Keratinocyte (primary cell): Measurements from ENCODE around the gene NCS1. TPM values are rescaled to one million over a fixed set of nuclear protein-coding genes. Genes with fewer than 3 reads are reported as not detected.
"Not testable (repeated sequence)": the region's sequence is repeated elsewhere in the genome, so short reads cannot be mapped to it uniquely, and the experiment has no call there.

Experiments
- DNase-seq: peaks from one replicate; pipeline ENCODE4 v3.0.0-alpha.2; 2011; ENCODE audit warnings: low read depth, missing footprints, low spot score
- FAIRE-seq: peaks from 2 replicates; lab custom pipeline; 2011; peaks lifted over from hg19 to GRCh38; lab: Jason Lieb, UNC
- H2AFZ ChIP-seq: 2 replicates; pipeline ENCODE4 v1.6.0; 2012; ENCODE audit warnings: low read length, control low read depth, inconsistent platforms; ENCODE audit not compliant: control insufficient read depth
- H3K27ac ChIP-seq: 2 replicates; pipeline ENCODE4 v1.5.1; 2011; ENCODE audit warnings: low read length; ENCODE audit not compliant: control insufficient read depth, insufficient read depth
- H3K27me3 ChIP-seq: 3 replicates; pipeline ENCODE4 v1.6.0; 2011; ENCODE audit warnings: low read length; ENCODE audit not compliant: control insufficient read depth, insufficient read depth; ENCODE audit errors: extremely low read depth
- H3K36me3 ChIP-seq, 2 experiments: 2 replicates in 1 of 2; 3 replicates in 1 of 2; pipeline ENCODE4 v1.5.1; 2011; ENCODE audit warnings: low read length in 2 of 2, mild to moderate bottlenecking in 1 of 2; ENCODE audit not compliant: control insufficient read depth in 2 of 2, insufficient read depth in 2 of 2; ENCODE audit errors: extremely low read depth in 1 of 2
- H3K4me1 ChIP-seq: 3 replicates; pipeline ENCODE4 v1.5.1; 2011; ENCODE audit warnings: low read length; ENCODE audit not compliant: control insufficient read depth, insufficient read depth; ENCODE audit errors: extremely low read depth
- H3K4me2 ChIP-seq: 3 replicates; pipeline ENCODE4 v1.6.0; 2011; ENCODE audit warnings: low read depth, low read length; ENCODE audit not compliant: control insufficient read depth, insufficient read depth; ENCODE audit errors: extremely low read depth
- H3K4me3 ChIP-seq, 3 experiments: fragments of 200-600 bp in 1 of 3; sonication (generic) in 1 of 3; 2 replicates in 2 of 3; 3 replicates in 1 of 3; pipeline ENCODE4 v1.5.1; 2011 to 2016; ENCODE audit warnings: low read length in 3 of 3, mild to moderate bottlenecking in 3 of 3, control low read depth in 2 of 3, inconsistent platforms in 1 of 3, low read depth in 1 of 3, mixed read lengths in 1 of 3, mixed run types in 1 of 3, moderate library complexity in 1 of 3; ENCODE audit not compliant: control insufficient read depth in 2 of 3, insufficient read depth in 2 of 3; ENCODE audit errors: extremely low read depth in 1 of 3
- H3K79me2 ChIP-seq: 2 replicates; pipeline ENCODE4 v1.6.0; 2012; ENCODE audit warnings: low read length; ENCODE audit not compliant: control insufficient read depth, insufficient read depth
- H3K9ac ChIP-seq: 3 replicates; pipeline ENCODE4 v1.6.0; 2011; ENCODE audit warnings: low read length; ENCODE audit not compliant: control insufficient read depth, insufficient read depth; ENCODE audit errors: extremely low read depth
- H3K9me1 ChIP-seq: 3 replicates; pipeline ENCODE4 v1.6.0; 2011; ENCODE audit warnings: low read length; ENCODE audit not compliant: control insufficient read depth, insufficient read depth; ENCODE audit errors: extremely low read depth
- H3K9me3 ChIP-seq: 2 replicates; pipeline ENCODE4 v1.5.1; 2012; ENCODE audit warnings: low read depth, low read length; ENCODE audit not compliant: control insufficient read depth
- H4K20me1 ChIP-seq: 3 replicates; pipeline ENCODE4 v1.6.0; 2011; ENCODE audit warnings: low read length; ENCODE audit not compliant: control insufficient read depth, insufficient read depth; ENCODE audit errors: extremely low read depth
- EZH2 ChIP-seq: IDR thresholded peaks from one replicate; pipeline ENCODE4 v1.6.1; 2012; ENCODE audit warnings: inconsistent platforms, mild to moderate bottlenecking, low read length, moderate library complexity
- dilution Hi-C: fragments of 300-500 bp; cut with MboI; formaldehyde crosslinking; loops from one replicate; pipeline ENCODE4 v1.7.0; 2020; ENCODE audit warnings: low sequenced_read_pairs; ENCODE audit not compliant: extremely low pct_ligation_motif_present
- polyA plus RNA-seq, 5 experiments: library from polyadenylated mRNA; depleted of rRNA in 3 of 5; stranded (reverse) in 3 of 5; stranded (forward) in 1 of 5; unstranded in 1 of 5; fragments of >200 nt; gene quantifications; 1 replicate in 1 of 5; 2 replicates in 3 of 5; 3 replicates in 1 of 5; pipeline versions ENCODE4 v1.2.1 to v1.2.3, GENCODE V29; 2011 to 2012; ENCODE audit warnings: missing spikeins in 2 of 5, low read depth in 1 of 5, low replicate concordance in 1 of 5
- TF ChIP-seq, protein P1 (sequence below), 3 experiments: IDR thresholded peaks in 1 of 3; conservative IDR thresholded peaks in 1 of 3; optimal IDR thresholded peaks in 1 of 3; 2 replicates in 2 of 3; 3 replicates in 1 of 3; pipeline versions ENCODE3 to v1.5.1; 2011; ENCODE audit warnings: low read length in 3 of 3, mild to moderate bottlenecking in 3 of 3, moderate library complexity in 2 of 3, control low read depth in 1 of 3, inconsistent platforms in 1 of 3; ENCODE audit not compliant: insufficient read depth in 2 of 3; ENCODE audit errors: extremely low read depth in 1 of 3

Gene NCS1
- polyA plus RNA-seq, 1 donor (not counting 4 experiments of a cell fraction or from before 2014, with no cell fraction given), result 49.1 TPM

DNA sequence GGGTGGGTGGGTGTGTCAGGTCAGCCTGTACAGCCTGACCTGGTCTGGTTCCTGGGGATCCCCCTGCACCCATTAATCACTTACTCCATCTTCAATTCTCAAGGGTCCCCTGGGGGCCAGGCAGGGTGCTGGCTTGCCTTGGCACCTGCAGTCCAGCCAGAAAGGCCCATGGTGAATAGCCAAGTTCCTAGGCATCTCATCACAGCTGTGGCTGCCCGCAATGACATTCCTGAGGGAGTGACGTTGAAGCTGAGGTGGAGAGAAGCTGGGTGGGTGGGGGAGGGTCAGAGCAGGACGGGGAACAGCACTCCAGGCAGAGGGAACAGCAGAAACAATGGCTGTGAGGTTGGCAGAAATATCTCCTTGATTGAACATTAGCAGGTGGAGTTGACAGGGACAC is 103.9 kb downstream of the NCS1 start:
- no peak for TF ChIP-seq EZH2
- TF ChIP-seq, protein P1, sequence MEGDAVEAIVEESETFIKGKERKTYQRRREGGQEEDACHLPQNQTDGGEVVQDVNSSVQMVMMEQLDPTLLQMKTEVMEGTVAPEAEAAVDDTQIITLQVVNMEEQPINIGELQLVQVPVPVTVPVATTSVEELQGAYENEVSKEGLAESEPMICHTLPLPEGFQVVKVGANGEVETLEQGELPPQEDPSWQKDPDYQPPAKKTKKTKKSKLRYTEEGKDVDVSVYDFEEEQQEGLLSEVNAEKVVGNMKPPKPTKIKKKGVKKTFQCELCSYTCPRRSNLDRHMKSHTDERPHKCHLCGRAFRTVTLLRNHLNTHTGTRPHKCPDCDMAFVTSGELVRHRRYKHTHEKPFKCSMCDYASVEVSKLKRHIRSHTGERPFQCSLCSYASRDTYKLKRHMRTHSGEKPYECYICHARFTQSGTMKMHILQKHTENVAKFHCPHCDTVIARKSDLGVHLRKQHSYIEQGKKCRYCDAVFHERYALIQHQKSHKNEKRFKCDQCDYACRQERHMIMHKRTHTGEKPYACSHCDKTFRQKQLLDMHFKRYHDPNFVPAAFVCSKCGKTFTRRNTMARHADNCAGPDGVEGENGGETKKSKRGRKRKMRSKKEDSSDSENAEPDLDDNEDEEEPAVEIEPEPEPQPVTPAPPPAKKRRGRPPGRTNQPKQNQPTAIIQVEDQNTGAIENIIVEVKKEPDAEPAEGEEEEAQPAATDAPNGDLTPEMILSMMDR (optimal IDR thresholded peaks at IDR 0.05 in 1 of 3, IDR thresholded peaks at IDR 0.05 in 1 of 3, conservative IDR thresholded peaks at IDR 0.05 in 1 of 3; ENCODE audit: extremely low read depth in 1 of 3, insufficient read depth in 2 of 3, low read length in 3 of 3), result no peak
- DNase-seq, result no peak
- no peaks in the 10 kb centered on the region for H3K79me2 ChIP-seq
- H3K27me3 ChIP-seq, result no peaks in the 10 kb centered on the region
- no peaks in the 10 kb centered on the region for H4K20me1 ChIP-seq
- H2AFZ ChIP-seq, result no peak overlapping the region
- H3K36me3 ChIP-seq, result no peaks in the 10 kb centered on the region
- H3K4me1 ChIP-seq, result no peaks in the 10 kb centered on the region
- no peak for FAIRE-seq
- H3K4me2 ChIP-seq, result no peak overlapping the region
- H3K9ac ChIP-seq, result no peak overlapping the region
- H3K9me3 ChIP-seq, result no peaks in the 10 kb centered on the region
- H3K9me1 ChIP-seq, result no peaks in the 10 kb centered on the region
- H3K4me3 ChIP-seq, result no peak overlapping the region
- no peak overlapping the region for H3K27ac ChIP-seq
- dilution Hi-C loops, result no loop called here

DNA sequence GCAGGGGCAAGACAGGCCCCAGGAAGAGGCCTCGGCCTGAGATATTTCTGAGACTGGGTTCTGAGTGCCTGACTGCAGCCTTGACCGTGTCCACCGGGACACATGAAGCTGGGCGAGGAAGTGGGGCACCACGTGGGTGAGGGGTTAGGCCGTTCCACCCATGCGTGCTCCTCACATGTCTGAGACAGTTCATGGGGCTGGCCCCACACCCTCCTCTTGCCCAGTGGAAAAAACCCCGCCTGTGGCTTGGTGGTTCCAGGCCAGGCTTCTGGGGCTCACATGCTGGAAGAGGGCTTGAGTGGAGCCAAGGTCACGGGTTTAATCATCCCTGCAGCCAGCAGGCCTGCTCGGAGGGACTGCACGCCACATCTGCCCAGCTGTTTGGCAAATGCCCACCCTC is 104.8 kb downstream of the NCS1 start:
- H3K4me2 ChIP-seq, result no peak overlapping the region
- no peaks in the 10 kb centered on the region for H3K9me1 ChIP-seq
- H3K4me1 ChIP-seq, result no peaks in the 10 kb centered on the region
- no peak overlapping the region for H3K4me3 ChIP-seq
- DNase-seq, result no peak
- FAIRE-seq, result no peak
- no peaks in the 10 kb centered on the region for H3K79me2 ChIP-seq
- no peaks in the 10 kb centered on the region for H3K36me3 ChIP-seq
- no peak overlapping the region for H2AFZ ChIP-seq
- no peak overlapping the region for H3K27ac ChIP-seq
- dilution Hi-C loops, result no loop called here
- no peak overlapping the region for H3K9ac ChIP-seq
- no peaks in the 10 kb centered on the region for H3K9me3 ChIP-seq
- peaks cover 4% of the 10 kb centered on the region for H3K27me3 ChIP-seq
- no peak for TF ChIP-seq EZH2
- TF ChIP-seq, protein P1 (optimal IDR thresholded peaks at IDR 0.05 in 1 of 3, IDR thresholded peaks at IDR 0.05 in 1 of 3, conservative IDR thresholded peaks at IDR 0.05 in 1 of 3; ENCODE audit: extremely low read depth in 1 of 3, insufficient read depth in 2 of 3, low read length in 3 of 3), result no peak
- H4K20me1 ChIP-seq, result no peaks in the 10 kb centered on the region

DNA sequence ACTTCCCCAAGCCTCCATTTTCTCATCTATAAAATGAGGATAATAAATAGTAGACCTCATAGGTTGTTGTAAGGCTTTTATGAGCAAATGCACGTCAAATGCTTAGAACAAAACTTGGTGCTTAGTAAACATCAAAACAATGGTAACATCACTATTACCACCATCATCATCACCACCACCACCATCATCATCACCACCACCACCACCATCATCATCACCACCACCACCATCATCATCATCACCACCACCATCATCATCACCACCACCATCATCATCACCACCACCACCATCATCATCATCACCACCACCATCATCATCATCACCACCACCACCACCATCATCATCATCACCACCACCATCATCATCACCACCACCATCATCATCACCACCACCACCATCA is 105.3 kb downstream of the NCS1 start:
- H3K9me3 ChIP-seq, H4K20me1 ChIP-seq, H3K4me1 ChIP-seq, DNase-seq, H3K9ac ChIP-seq, H3K36me3 ChIP-seq, H3K79me2 ChIP-seq, H2AFZ ChIP-seq, H3K4me2 ChIP-seq, H3K4me3 ChIP-seq, H3K9me1 ChIP-seq, FAIRE-seq, H3K27ac ChIP-seq, dilution Hi-C loops, H3K27me3 ChIP-seq: not testable (repeated sequence)
